Measurements from ENCODE around the gene OR52D1. TPM values are rescaled to one million over a fixed set of nuclear protein-coding genes. Genes with fewer than 3 reads are reported as not detected.

The OR52D1 gene
- total RNA-seq, 4 donors from 2014 or later: not detected

GRCh38 chr11:5460983-5461621 is 27.4 kb upstream of the OR52D1 start:
- DNase-seq (ENCODE audit: low spot score in 2 of 2): no peak
- TF ChIP-seq, protein P1, sequence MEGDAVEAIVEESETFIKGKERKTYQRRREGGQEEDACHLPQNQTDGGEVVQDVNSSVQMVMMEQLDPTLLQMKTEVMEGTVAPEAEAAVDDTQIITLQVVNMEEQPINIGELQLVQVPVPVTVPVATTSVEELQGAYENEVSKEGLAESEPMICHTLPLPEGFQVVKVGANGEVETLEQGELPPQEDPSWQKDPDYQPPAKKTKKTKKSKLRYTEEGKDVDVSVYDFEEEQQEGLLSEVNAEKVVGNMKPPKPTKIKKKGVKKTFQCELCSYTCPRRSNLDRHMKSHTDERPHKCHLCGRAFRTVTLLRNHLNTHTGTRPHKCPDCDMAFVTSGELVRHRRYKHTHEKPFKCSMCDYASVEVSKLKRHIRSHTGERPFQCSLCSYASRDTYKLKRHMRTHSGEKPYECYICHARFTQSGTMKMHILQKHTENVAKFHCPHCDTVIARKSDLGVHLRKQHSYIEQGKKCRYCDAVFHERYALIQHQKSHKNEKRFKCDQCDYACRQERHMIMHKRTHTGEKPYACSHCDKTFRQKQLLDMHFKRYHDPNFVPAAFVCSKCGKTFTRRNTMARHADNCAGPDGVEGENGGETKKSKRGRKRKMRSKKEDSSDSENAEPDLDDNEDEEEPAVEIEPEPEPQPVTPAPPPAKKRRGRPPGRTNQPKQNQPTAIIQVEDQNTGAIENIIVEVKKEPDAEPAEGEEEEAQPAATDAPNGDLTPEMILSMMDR (IDR thresholded peaks at IDR 0.05): no peak
- no peak for TF ChIP-seq POLR2A (IDR thresholded peaks at IDR 0.05)
- no peak for TF ChIP-seq EP300 (IDR thresholded peaks at IDR 0.05)
- no peak overlapping the region for H3K4me3 ChIP-seq
- H3K27ac ChIP-seq: no peak overlapping the region
- no peaks in the 10 kb centered on the region for H3K27me3 ChIP-seq
- H3K4me1 ChIP-seq: no peaks in the 10 kb centered on the region
- no peaks in the 10 kb centered on the region for H3K36me3 ChIP-seq
- 89% methylated on average over 13 to 14 of the region's 14 CpGs for WGBS, 2 donors
- H3K9me3 ChIP-seq: no peaks in the 10 kb centered on the region

DNA sequence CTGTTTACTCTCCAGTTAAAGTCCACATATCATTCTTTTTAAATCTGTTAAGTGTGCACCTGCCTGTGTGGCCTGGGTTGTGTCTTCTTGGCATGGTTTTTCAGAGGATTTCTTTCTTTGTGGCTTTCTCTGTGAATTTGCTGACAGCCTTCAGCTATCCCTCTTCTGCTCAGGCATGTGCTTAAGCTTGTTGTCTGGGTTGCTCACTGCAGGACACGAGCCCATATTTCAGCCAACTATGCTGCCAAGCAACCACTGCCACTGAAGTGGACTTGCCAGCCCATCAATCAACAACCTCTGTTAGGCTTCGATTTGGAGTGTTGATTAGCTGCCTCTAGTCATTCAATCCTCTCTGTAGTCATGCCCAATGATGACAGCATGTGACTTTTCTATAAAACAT is 21.0 kb upstream of the OR52D1 start:
- H3K27ac ChIP-seq: no peak overlapping the region
- TF ChIP-seq, protein P1 (IDR thresholded peaks at IDR 0.05): no peak
- no peak for TF ChIP-seq EP300 (IDR thresholded peaks at IDR 0.05)
- TF ChIP-seq POLR2A (IDR thresholded peaks at IDR 0.05): no peak
- H3K27me3 ChIP-seq: no peaks in the 10 kb centered on the region
- no peaks in the 10 kb centered on the region for H3K9me3 ChIP-seq
- H3K36me3 ChIP-seq: no peaks in the 10 kb centered on the region
- H3K4me3 ChIP-seq: no peak overlapping the region
- H3K4me1 ChIP-seq: no peaks in the 10 kb centered on the region
- 46 to 59% methylated on average over 2 of the region's 2 CpGs for WGBS, 2 donors
- no peak for DNase-seq (ENCODE audit: low spot score in 2 of 2)

DNA sequence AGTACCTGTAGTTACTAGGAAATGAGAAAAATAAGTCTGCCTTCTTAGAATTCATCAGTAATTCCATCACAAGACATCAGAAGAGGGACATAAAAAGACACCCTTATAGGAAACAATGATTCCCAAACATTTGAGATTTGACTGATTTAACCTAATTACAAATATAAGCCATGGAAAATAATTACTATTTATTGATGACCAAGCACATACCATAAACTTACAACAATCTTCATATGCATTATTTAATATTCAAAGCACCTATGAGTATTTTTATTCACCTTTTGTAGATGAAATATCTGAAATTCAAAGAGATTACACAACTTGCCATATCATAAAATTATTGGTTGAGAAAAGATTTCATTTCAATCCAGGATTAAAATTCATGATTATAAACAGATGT is 14.6 kb upstream of the OR52D1 start:
- Histone ChIP-seq H3K4me1 (no peaks in the 10 kb centered on the region), H3K27ac (no peak overlapping the region), H3K4me3 (no peak overlapping the region), H3K9me3 (no peaks in the 10 kb centered on the region), H3K36me3 (no peaks in the 10 kb centered on the region), H3K27me3 (no peaks in the 10 kb centered on the region)
- no peak for DNase-seq (ENCODE audit: low spot score in 2 of 2)
- no peak for TF ChIP-seq EP300 (IDR thresholded peaks at IDR 0.05)
- TF ChIP-seq, protein P1 (IDR thresholded peaks at IDR 0.05): no peak
- TF ChIP-seq POLR2A (IDR thresholded peaks at IDR 0.05): no peak

DNA sequence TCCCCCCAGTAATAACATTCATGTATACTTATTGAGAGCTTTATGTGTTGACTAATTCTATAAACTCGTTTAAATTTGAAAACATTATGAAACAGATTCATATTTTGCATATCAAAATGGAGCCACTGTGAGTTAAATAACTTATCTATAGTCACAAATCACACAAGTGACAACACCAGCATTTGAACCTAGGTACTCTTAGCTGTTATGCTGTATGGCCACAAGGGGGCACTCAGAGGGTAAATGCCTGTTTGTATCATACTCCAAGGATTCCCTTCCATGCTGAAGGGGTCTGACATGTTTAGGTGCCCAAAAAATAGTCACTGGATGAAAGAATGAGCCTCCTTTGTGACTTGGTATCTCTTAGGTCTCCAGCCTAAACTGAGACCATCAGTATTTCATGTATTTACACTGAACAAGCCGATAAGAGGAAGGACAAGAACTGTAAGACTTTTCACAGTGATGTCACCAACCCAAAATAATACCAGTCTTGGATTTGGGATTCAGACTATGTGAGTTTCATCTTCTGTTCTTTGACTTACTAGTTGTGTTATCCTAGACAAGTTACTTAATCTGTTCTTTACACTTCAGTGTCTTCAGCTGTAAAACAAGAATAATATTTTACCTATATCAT is 12.2 kb upstream of the OR52D1 start:
- Histone ChIP-seq H3K4me1 (no peaks in the 10 kb centered on the region), H3K27me3 (no peaks in the 10 kb centered on the region), H3K27ac (no peak overlapping the region), H3K4me3 (no peak overlapping the region), H3K36me3 (no peaks in the 10 kb centered on the region), H3K9me3 (no peaks in the 10 kb centered on the region)
- 32 to 42% methylated on average over 2 of the region's 2 CpGs for WGBS, 2 donors
- DNase-seq (ENCODE audit: low spot score in 2 of 2): peak in 1 of 2 donors; percentile 13
- TF ChIP-seq POLR2A (IDR thresholded peaks at IDR 0.05) (no peak), EP300 (IDR thresholded peaks at IDR 0.05) (no peak)
- TF ChIP-seq, protein P1 (IDR thresholded peaks at IDR 0.05): peak; percentile 54 to 67 (median 59)

DNA sequence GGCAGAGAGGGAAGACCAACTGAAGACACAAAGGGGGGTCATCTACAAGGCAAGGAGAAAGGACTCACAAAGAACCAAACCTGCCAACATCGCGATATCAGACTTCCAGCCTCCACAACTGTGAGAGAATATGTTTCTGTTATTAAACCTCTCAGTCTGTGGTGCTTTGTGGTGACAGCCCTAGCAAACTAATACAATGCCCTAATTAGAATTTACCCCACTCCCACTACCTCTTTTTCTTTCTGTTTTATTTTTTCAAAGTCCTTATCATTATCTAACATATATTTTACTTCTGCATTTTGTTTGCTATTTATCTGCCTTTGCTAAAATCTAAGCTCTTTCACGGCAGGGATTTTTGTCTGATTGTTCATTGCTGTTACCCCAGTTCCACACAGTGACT is 2.5 kb upstream of the OR52D1 start:
- no peak for DNase-seq (ENCODE audit: low spot score in 2 of 2)
- 91 to 92% methylated on average over 3 of the region's 3 CpGs for WGBS, 2 donors
- Histone ChIP-seq H3K4me1 (no peaks in the 10 kb centered on the region), H3K36me3 (no peaks in the 10 kb centered on the region), H3K27me3 (no peaks in the 10 kb centered on the region), H3K27ac (no peak overlapping the region), H3K9me3 (no peaks in the 10 kb centered on the region), H3K4me3 (no peak overlapping the region)
- no peak for TF ChIP-seq POLR2A (IDR thresholded peaks at IDR 0.05)
- TF ChIP-seq, protein P1 (IDR thresholded peaks at IDR 0.05): no peak
- no peak for TF ChIP-seq EP300 (IDR thresholded peaks at IDR 0.05)

Measured in tibial nerve (tissue), 4 donors.